Measurements from ENCODE around the gene PAPLN. TPM values are rescaled to one million over a fixed set of nuclear protein-coding genes. Genes with fewer than 3 reads are reported as not detected.

PAPLN gene
- total and polyA plus RNA-seq, 9 of the 15 experiments (the other 6 are each of a cell fraction or from before 2014, with no cell fraction given): 0.43 to 3.5 (median 1.7) TPM

DNA sequence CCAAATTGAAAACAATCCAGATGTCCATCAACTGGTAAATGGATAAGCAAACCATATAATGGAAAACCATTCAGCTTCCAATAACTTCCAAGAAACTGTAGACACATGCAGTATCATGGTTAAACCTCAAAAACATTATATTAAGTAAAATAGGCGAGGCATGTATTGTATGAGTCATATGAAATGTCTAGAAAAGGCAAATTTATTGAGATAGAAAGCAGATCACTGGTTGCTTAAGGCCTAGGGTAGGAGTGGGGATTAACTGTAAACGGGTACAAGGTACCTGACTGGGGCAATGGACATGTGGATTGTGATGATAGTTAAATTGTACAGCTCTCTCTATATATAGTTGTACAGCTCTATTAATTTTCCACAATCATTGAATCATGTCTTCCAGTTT, 21.3 kb upstream of the PAPLN start (continued):
- TF ChIP-seq, protein P1, sequence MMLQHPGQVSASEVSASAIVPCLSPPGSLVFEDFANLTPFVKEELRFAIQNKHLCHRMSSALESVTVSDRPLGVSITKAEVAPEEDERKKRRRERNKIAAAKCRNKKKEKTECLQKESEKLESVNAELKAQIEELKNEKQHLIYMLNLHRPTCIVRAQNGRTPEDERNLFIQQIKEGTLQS (IDR thresholded peaks at IDR 0.05): no peak
- TF ChIP-seq, protein P1 (CRISPR knock-in tag; conservative IDR thresholded peaks at IDR 0.05): no peak
- TF ChIP-seq PHTF2 (CRISPR knock-in tag; IDR thresholded peaks at IDR 0.05) (no peak), PHB2 (IDR thresholded peaks at IDR 0.05; ENCODE audit: low read depth) (no peak), SAP30 (IDR thresholded peaks at IDR 0.05; ENCODE audit: borderline replicate concordance, insufficient read depth, low read depth, low read length, poor library complexity, severe bottlenecking) (no peak)
- TF ChIP-seq, protein P2, sequence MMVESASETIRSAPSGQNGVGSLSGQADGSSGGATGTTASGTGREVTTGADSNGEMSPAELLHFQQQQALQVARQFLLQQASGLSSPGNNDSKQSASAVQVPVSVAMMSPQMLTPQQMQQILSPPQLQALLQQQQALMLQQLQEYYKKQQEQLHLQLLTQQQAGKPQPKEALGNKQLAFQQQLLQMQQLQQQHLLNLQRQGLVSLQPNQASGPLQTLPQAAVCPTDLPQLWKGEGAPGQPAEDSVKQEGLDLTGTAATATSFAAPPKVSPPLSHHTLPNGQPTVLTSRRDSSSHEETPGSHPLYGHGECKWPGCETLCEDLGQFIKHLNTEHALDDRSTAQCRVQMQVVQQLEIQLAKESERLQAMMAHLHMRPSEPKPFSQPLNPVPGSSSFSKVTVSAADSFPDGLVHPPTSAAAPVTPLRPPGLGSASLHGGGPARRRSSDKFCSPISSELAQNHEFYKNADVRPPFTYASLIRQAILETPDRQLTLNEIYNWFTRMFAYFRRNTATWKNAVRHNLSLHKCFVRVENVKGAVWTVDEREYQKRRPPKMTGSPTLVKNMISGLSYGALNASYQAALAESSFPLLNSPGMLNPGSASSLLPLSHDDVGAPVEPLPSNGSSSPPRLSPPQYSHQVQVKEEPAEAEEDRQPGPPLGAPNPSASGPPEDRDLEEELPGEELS (CRISPR knock-in tag; IDR thresholded peaks at IDR 0.05; ENCODE audit: borderline replicate concordance): no peak

DNA sequence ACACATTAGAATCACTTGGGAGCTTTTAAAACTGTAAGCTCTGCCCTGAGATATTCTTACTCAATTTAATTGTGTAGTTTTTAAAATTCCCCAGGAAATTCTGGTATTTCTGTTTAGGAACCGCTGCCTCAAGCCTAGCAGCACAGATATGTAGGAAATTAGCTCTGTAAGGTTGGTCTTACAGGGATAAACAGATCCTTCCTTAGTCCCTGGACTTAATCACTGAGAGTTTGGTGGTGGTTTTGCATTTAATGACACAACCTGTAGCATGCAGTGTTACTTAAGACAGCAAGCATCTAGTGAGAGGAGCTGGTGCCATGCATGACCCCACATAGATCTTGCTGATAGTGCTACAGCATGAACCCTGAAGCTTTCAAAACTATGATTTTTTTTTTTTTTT, 19.9 kb upstream of the PAPLN start:
- Histone ChIP-seq H3K27ac (ENCODE audit: extremely low read depth, low read depth, low read length) (no peak overlapping the region), H3K9ac (ENCODE audit: insufficient read depth in 1 of 2, low read depth in 2 of 2, low read length in 2 of 2) (no peak overlapping the region), H3K79me2 (ENCODE audit: control insufficient read depth, insufficient read depth, low read length) (no peaks in the 10 kb centered on the region), H3K9me3 (replicated peaks; ENCODE audit: control insufficient read depth, insufficient read depth, low read depth, low read length) (no peaks in the 10 kb centered on the region), H3K9me1 (ENCODE audit: control insufficient read depth, insufficient read depth, low read length) (no peaks in the 10 kb centered on the region), H3K4me3 (no peak overlapping the region), H2AFZ (ENCODE audit: low read depth, low read length) (no peak overlapping the region), H3K4me1 (replicated peaks in 1 of 2; ENCODE audit: control insufficient read depth in 2 of 2, insufficient read depth in 2 of 2, low read length in 2 of 2) (no peaks in the 10 kb centered on the region), H3K27me3 (ENCODE audit: control insufficient read depth in 2 of 2, insufficient read depth in 2 of 2, low read length in 2 of 2) (no peaks in the 10 kb centered on the region), H3K4me2 (ENCODE audit: insufficient read depth, low read length) (no peak overlapping the region), H3K36me3 (ENCODE audit: control insufficient read depth, insufficient read depth, low read length) (peaks cover 35% of the 10 kb centered on the region; the same call in 1 of the 3 replicates), H4K20me1 (replicated peaks; ENCODE audit: control insufficient read depth, insufficient read depth, low read length) (no peaks in the 10 kb centered on the region)
- ChIA-PET POLR2A (no interaction called here), CTCF (ENCODE audit: low intra/inter-chr PET ratio) (no interaction called here)
- FAIRE-seq (no peak), DNase-seq (ENCODE audit: extremely low read depth in 1 of 4, low spot score in 3 of 4) (no peak), ATAC-seq (no peak)
- BruUV-seq (replicated peaks): no TSS peak
- TF ChIP-seq CXXC5 (CRISPR knock-in tag; IDR thresholded peaks at IDR 0.05) (no peak), RBM17 (IDR thresholded peaks at IDR 0.05; ENCODE audit: borderline replicate concordance, low read depth, low read length) (no peak)
- TF ChIP-seq, protein P3, sequence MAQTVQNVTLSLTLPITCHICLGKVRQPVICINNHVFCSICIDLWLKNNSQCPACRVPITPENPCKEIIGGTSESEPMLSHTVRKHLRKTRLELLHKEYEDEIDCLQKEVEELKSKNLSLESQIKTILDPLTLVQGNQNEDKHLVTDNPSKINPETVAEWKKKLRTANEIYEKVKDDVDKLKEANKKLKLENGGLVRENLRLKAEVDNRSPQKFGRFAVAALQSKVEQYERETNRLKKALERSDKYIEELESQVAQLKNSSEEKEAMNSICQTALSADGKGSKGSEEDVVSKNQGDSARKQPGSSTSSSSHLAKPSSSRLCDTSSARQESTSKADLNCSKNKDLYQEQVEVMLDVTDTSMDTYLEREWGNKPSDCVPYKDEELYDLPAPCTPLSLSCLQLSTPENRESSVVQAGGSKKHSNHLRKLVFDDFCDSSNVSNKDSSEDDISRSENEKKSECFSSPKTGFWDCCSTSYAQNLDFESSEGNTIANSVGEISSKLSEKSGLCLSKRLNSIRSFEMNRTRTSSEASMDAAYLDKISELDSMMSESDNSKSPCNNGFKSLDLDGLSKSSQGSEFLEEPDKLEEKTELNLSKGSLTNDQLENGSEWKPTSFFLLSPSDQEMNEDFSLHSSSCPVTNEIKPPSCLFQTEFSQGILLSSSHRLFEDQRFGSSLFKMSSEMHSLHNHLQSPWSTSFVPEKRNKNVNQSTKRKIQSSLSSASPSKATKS (CRISPR knock-in tag; IDR thresholded peaks at IDR 0.05): no peak
- TF ChIP-seq, protein P4, sequence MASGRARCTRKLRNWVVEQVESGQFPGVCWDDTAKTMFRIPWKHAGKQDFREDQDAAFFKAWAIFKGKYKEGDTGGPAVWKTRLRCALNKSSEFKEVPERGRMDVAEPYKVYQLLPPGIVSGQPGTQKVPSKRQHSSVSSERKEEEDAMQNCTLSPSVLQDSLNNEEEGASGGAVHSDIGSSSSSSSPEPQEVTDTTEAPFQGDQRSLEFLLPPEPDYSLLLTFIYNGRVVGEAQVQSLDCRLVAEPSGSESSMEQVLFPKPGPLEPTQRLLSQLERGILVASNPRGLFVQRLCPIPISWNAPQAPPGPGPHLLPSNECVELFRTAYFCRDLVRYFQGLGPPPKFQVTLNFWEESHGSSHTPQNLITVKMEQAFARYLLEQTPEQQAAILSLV (tag; IDR thresholded peaks at IDR 0.05): no peak
- TF ChIP-seq, protein P5, sequence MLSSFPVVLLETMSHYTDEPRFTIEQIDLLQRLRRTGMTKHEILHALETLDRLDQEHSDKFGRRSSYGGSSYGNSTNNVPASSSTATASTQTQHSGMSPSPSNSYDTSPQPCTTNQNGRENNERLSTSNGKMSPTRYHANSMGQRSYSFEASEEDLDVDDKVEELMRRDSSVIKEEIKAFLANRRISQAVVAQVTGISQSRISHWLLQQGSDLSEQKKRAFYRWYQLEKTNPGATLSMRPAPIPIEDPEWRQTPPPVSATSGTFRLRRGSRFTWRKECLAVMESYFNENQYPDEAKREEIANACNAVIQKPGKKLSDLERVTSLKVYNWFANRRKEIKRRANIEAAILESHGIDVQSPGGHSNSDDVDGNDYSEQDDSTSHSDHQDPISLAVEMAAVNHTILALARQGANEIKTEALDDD (IDR thresholded peaks at IDR 0.05): no peak
- in situ Hi-C loops (cut with MboI) (no loop called here), intact Hi-C loops (cut with micrococcal nuclease) (no loop called here)
- 80% methylated on average over 1 of the region's 1 CpG for WGBS (ENCODE audit: insufficient coverage, low coverage, missing lambda C conversion rate)
